Measurements from ENCODE around the gene MTM1. TPM values are rescaled to one million over a fixed set of nuclear protein-coding genes. Genes with fewer than 3 reads are reported as not detected.

Gene MTM1
- total RNA-seq, 4 donors from 2014 or later, result 13.5 to 27.2 (median 17.8) TPM

- Histone ChIP-seq H3K9me3 (no peaks in the 10 kb centered on the region), H3K36me3 (no peaks in the 10 kb centered on the region), H3K4me3 (no peak overlapping the region), H3K27me3 (no peaks in the 10 kb centered on the region), H3K4me1 (no peaks in the 10 kb centered on the region), H3K27ac (no peak overlapping the region)
- TF ChIP-seq CTCF (IDR thresholded peaks at IDR 0.05) (no peak), POLR2A (IDR thresholded peaks at IDR 0.05) (no peak), EP300 (IDR thresholded peaks at IDR 0.05) (no peak)
- no peak for DNase-seq (ENCODE audit: low spot score in 2 of 2)
Measured at GRCh38 chrX:150582338-150582948, 14.0 kb downstream of the MTM1 start.

- no peaks in the 10 kb centered on the region for H3K9me3 ChIP-seq
- TF ChIP-seq POLR2A (IDR thresholded peaks at IDR 0.05) (no peak), CTCF (IDR thresholded peaks at IDR 0.05) (peak; percentile 22 to 50 (median 43))
- peak; percentile 13 to 61 for DNase-seq (ENCODE audit: low spot score in 2 of 2)
- H3K4me1 ChIP-seq, result no peaks in the 10 kb centered on the region
- WGBS, 2 donors, result 60 to 79% methylated on average over 8 of the region's 8 CpGs
- no peak overlapping the region for H3K4me3 ChIP-seq
- no peaks in the 10 kb centered on the region for H3K36me3 ChIP-seq
- H3K27ac ChIP-seq, result no peak overlapping the region
- no peaks in the 10 kb centered on the region for H3K27me3 ChIP-seq
Measured at GRCh38 chrX:150587585-150588503, 19.4 kb downstream of the MTM1 start.

GRCh38 chrX:150594584-150594983 is 26.2 kb downstream of the MTM1 start:
- Histone ChIP-seq H3K27me3 (no peaks in the 10 kb centered on the region), H3K4me1 (no peaks in the 10 kb centered on the region), H3K9me3 (no peaks in the 10 kb centered on the region), H3K4me3 (no peak overlapping the region), H3K27ac (no peak overlapping the region), H3K36me3 (peaks cover 0 to 16% (median 0%) of the 10 kb centered on the region in 3 donors)
- 59 to 87% methylated on average over 1 of the region's 1 CpG for WGBS, 2 donors
- no peak for DNase-seq (ENCODE audit: low spot score in 2 of 2)
- TF ChIP-seq EP300 (IDR thresholded peaks at IDR 0.05), result no peak
- TF ChIP-seq POLR2A (IDR thresholded peaks at IDR 0.05), result no peak
- no peak for TF ChIP-seq CTCF (IDR thresholded peaks at IDR 0.05)

- Histone ChIP-seq H3K36me3 (peaks cover 0 to 16% (median 0%) of the 10 kb centered on the region in 3 donors), H3K27ac (no peak overlapping the region), H3K9me3 (no peaks in the 10 kb centered on the region), H3K27me3 (no peaks in the 10 kb centered on the region), H3K4me3 (no peak overlapping the region), H3K4me1 (no peaks in the 10 kb centered on the region)
- TF ChIP-seq CTCF (IDR thresholded peaks at IDR 0.05) (no peak), EP300 (IDR thresholded peaks at IDR 0.05) (no peak)
- WGBS, 2 donors, result 62 to 100% methylated on average over 1 of the region's 1 CpG
- DNase-seq (ENCODE audit: low spot score in 2 of 2), result no peak
Measured at GRCh38 chrX:150599226-150599625, 30.8 kb downstream of the MTM1 start.

GRCh38 chrX:150602296-150602695 is 33.9 kb downstream of the MTM1 start:
- H3K4me3 ChIP-seq, result no peak overlapping the region
- no peaks in the 10 kb centered on the region for H3K9me3 ChIP-seq
- H3K27me3 ChIP-seq, result no peaks in the 10 kb centered on the region
- H3K4me1 ChIP-seq, result no peaks in the 10 kb centered on the region
- TF ChIP-seq POLR2A (IDR thresholded peaks at IDR 0.05) (no peak), CTCF (IDR thresholded peaks at IDR 0.05) (no peak), EP300 (IDR thresholded peaks at IDR 0.05) (no peak)
- DNase-seq (ENCODE audit: low spot score in 2 of 2), result no peak
- H3K27ac ChIP-seq, result no peak overlapping the region
- H3K36me3 ChIP-seq, result peaks cover 0 to 16% (median 0%) of the 10 kb centered on the region in 3 donors
